ENCODE measurements around the gene FHOD3. TPM values are rescaled to one million over a fixed set of nuclear protein-coding genes. Genes with fewer than 3 reads are reported as not detected.

FHOD3 gene
- total RNA-seq, 1 donor from 2014 or later, result 346 TPM

- intact Hi-C loops (cut with micrococcal nuclease), result no loop called here
- peaks cover 64% of the 10 kb centered on the region for H3K4me1 ChIP-seq
- peak overlapping the region; percentile 61 for H3K27ac ChIP-seq (replicated peaks)
These were observed 24.3 kb downstream of the FHOD3 start for GRCh38 chr18:36321658-36322407.

GRCh38 chr18:36322408-36322728 lies 24.9 kb downstream of the FHOD3 start:
- TF ChIP-seq CTCF (IDR thresholded peaks at IDR 0.05; ENCODE audit: borderline replicate concordance), result no peak
- intact Hi-C loops (cut with micrococcal nuclease), result no loop called here
- H3K36me3 ChIP-seq, result no peaks in the 10 kb centered on the region
- H3K9me3 ChIP-seq (replicated peaks), result peaks cover 23% of the 10 kb centered on the region
- peaks cover 69% of the 10 kb centered on the region for H3K4me1 ChIP-seq
- peak overlapping the region; percentile 61 for H3K27ac ChIP-seq (replicated peaks)
- peaks cover 6% of the 10 kb centered on the region for H3K27me3 ChIP-seq (ENCODE audit: low read depth)
- no peak overlapping the region for H3K4me3 ChIP-seq
- DNase-seq, result no peak

More at GRCh38 chr18:36321658-36322407, 24.3 kb downstream of the FHOD3 start:
- Histone ChIP-seq H3K9me3 (replicated peaks) (peaks cover 23% of the 10 kb centered on the region), H3K36me3 (no peaks in the 10 kb centered on the region), H3K4me3 (no peak overlapping the region), H3K27me3 (ENCODE audit: low read depth) (peaks cover 6% of the 10 kb centered on the region)
- no peak for TF ChIP-seq CTCF (IDR thresholded peaks at IDR 0.05; ENCODE audit: borderline replicate concordance)
- DNase-seq, result no peak

DNA sequence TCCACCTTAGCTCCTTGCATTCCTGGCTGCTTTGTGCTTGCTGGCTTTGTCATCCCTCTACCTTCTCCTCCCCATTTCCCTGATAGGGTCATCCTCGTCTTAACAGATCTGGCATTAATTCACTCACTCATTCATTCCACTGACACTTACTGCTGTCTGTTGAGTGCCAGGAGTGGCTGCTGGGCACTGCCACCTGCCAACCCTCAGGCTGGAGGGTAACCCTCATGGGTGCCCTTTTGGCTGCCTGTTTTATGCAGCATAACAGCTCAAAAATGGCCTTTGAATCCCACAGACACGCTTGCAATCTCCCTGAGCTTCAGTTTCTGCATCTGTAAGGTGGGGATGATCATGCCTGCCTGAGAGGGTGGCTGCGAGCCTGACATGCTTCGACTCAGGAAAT lies 25.2 kb downstream of the FHOD3 start:
- peak overlapping the region; percentile 61 for H3K27ac ChIP-seq (replicated peaks)
- intact Hi-C loops (cut with micrococcal nuclease), result no loop called here
- no peak for TF ChIP-seq CTCF (IDR thresholded peaks at IDR 0.05; ENCODE audit: borderline replicate concordance)
- H3K9me3 ChIP-seq (replicated peaks), result peaks cover 20% of the 10 kb centered on the region
- no peaks in the 10 kb centered on the region for H3K36me3 ChIP-seq
- no peak overlapping the region for H3K4me3 ChIP-seq
- H3K4me1 ChIP-seq, result peaks cover 73% of the 10 kb centered on the region
- no peak for DNase-seq
- H3K27me3 ChIP-seq (ENCODE audit: low read depth), result peaks cover 6% of the 10 kb centered on the region

DNA sequence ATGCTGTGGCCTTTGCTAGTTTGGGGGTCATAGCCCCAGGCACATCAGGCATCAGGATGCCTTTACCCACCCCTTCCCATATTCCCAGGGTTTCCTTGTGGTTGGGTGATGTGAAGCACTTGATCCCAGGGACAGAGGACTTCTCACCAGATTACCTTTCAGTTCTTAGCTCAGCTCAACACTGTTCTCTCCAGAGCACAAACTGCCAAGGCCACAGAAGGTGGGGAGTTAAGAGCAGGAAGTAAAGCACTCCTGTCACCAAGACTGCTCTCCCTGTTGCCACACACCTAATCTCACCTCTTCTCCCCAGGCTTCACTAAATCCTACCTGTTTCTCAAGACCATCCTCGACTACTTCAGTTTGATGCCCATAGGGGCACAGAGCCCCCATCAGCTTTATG lies 25.9 kb downstream of the FHOD3 start:
- Histone ChIP-seq H3K36me3 (no peaks in the 10 kb centered on the region), H3K27me3 (ENCODE audit: low read depth) (peaks cover 6% of the 10 kb centered on the region), H3K4me1 (peaks cover 79% of the 10 kb centered on the region), H3K4me3 (no peak overlapping the region), H3K9me3 (replicated peaks) (peaks cover 13% of the 10 kb centered on the region), H3K27ac (replicated peaks) (peak overlapping the region; percentile 61)
- DNase-seq, result no peak
- no peak for TF ChIP-seq CTCF (IDR thresholded peaks at IDR 0.05; ENCODE audit: borderline replicate concordance)
- intact Hi-C loops (cut with micrococcal nuclease), result no loop called here

- Histone ChIP-seq H3K4me3 (no peak overlapping the region), H3K27me3 (ENCODE audit: low read depth) (peaks cover 6% of the 10 kb centered on the region), H3K4me1 (peaks cover 100% of the 10 kb centered on the region), H3K27ac (replicated peaks) (peak overlapping the region; percentile 74), H3K9me3 (replicated peaks) (no peaks in the 10 kb centered on the region), H3K36me3 (no peaks in the 10 kb centered on the region)
- no peak for DNase-seq
- intact Hi-C loops (cut with micrococcal nuclease), result no loop called here
- no peak for TF ChIP-seq CTCF (IDR thresholded peaks at IDR 0.05; ENCODE audit: borderline replicate concordance)
These were observed 28.3 kb downstream of the FHOD3 start for GRCh38 chr18:36325846-36326245.

Data from left ventricle myocardium inferior (tissue), 1 donor.